HS-27A (cell line): Measurements from ENCODE around the gene HDAC4.

Experiments used
- DNase-seq: peaks from one replicate; pipeline ENCODE4 v3.0.0-alpha.2; 2012; ENCODE audit warnings: low read depth, missing footprints

Gene HDAC4

GRCh38 chr2:239200646-239201530, 199.9 kb downstream of the HDAC4 start:
- DNase-seq: no peak

- DNase-seq: no peak
Observed at GRCh38 chr2:239199041-239199768, 201.6 kb downstream of the HDAC4 start.

GRCh38 chr2:239198221-239198620, 202.6 kb downstream of the HDAC4 start:
- DNase-seq: no peak

DNA sequence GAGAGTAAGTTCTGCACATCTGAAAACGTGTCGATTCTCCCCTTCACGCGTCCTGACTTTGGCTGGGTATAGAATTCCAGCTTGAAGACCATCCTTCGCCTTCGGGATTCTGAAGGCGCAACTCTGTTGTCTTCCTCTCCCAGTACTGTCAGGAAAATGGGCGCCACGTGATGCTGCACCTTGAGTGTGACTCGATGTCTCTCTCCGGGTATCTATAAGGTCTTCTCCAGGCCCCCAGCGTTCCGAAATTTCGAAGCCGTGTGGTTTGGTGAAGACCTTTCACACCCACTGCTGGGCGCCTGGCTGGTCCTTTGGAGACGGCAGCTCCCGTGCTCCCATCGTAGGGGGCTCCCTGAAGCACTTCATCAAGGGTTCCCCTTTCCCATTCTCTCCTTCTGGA, 203.7 kb downstream of the HDAC4 start:
- DNase-seq: no peak

DNA sequence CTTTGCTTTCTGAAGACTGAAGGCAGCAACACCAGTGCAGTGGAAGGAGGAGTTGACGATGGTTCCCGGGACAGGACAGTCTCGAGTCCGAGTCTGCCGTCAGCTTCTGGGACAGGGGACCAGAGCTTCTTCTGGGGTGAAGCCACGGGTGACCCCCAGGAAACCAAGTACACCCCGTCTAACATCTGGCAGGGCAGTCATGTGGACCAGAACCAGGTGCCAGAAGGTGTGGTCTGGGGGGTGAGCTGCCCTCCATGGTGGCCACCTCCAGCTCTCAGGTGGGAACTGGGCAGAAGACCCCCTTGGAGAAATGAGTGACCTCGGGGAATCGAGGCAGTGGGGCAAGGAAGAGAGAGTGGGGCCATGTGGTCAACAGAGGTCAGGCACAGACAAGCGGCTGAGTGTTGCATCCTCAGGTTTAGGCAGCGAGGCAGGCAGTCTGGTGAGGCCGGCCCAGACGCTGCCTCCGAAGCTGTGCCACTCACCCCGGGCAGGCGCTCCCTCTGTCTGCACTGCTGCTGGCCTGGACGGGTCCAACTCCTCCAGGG, 204.3 kb downstream of the HDAC4 start:
- DNase-seq: no peak

DNA sequence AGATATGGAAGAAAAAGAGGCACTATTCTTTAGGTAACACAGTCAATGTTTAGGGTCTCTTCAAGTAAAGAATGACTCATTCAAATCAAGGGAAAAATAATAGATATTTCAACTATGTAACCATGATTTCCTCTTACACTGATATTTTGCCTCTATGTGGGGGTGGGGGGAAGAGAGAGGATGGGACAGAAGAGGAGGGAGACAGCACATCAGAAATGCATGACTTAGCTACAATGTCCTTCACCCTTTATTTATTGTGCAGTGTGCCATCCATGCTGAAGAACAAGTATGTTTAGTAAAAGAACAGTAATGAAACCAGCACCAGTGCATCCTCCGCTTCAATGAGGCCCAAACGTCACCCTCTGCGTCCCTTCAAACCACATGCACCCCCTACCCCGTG, 204.8 kb downstream of the HDAC4 start:
- DNase-seq: no peak

GRCh38 chr2:239195318-239195871, 205.4 kb downstream of the HDAC4 start:
- DNase-seq: no peak

DNA sequence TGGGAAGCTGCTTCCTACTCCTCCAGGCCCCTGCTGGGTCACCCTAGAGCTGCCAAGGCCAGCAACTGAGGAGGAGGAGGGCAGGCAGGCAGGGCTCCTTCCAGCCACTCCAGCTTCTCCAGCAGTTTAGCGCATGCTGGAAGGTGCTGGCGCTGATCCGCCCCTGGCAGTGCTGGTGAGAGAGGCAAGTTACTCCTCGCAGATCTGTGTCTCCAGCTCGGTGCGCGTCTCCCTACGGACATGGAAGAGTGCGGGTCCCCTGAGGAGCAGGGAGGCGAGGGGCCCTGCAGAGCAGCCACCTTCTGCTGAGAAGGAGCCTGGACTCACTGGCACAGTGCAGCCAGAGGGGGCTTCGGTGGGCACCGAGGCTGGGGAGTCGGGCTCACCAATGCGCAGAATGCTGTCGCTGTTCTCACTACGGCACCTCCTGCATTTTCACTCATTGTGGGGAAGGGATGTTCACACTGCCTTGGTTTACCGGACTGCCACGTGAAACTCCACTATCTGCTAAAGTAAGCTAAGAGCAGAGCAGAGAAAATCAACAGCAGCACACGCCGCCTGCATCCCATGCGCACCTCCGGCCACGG, 206.0 kb downstream of the HDAC4 start:
- DNase-seq: no peak

DNA sequence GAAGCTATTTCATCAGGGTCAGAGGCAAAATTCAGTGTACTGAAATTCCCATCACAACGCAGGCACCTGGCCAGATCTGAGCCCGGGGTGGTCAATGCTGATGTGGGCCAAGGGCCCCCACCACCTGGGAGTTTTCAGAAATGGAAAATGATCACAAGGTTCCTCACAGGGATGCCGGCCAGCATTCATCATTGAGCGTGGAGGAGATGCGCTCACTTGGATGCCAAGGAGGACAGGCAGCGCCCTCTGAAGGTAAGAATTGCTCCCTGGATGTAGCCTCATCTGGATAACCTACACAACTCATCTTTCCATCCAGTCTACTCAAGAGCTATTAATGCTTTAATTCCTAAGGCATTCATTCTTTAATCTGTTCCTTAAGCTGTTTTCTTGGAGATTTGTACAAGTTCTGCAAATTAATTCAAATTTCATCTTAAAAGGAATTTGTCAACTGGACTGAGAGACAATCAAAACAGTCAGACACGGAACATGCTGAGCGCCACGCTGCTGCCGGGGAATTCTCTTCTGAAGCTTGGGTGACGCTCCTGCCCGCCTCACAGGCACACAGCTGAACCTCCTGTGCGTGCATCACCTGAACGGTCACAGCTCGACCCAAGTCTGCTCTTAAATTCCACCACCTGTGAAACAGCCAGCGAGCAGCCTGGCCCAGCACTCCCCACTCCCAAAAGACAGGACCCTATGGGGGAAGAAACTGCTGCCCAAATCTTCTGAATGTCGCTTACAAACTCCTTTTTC, 206.7 kb downstream of the HDAC4 start:
- no peak for DNase-seq

- no peak for DNase-seq
Observed at GRCh38 chr2:239193401-239193811, 207.4 kb downstream of the HDAC4 start.

DNA sequence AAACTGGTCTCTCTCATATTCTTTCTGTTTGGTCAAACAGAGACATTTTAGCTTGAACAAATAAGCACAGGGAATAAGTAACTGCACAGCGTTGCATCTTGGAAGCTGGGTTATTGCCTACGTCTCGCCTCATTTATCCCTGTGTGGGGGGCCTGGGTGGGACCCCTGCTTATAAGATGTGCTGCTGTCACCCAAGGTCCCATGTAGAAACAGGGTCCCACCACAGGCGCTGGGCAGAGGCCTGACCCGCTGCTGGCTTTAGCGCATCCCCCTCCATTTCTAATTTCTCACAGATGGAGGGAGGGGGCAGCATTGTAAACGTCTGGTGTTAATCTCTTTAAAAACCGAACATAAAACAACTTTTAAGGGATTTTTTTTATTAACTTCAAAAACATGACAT, 207.8 kb downstream of the HDAC4 start:
- DNase-seq: no peak

GRCh38 chr2:239192456-239192855, 208.4 kb downstream of the HDAC4 start:
- no peak for DNase-seq

DNA sequence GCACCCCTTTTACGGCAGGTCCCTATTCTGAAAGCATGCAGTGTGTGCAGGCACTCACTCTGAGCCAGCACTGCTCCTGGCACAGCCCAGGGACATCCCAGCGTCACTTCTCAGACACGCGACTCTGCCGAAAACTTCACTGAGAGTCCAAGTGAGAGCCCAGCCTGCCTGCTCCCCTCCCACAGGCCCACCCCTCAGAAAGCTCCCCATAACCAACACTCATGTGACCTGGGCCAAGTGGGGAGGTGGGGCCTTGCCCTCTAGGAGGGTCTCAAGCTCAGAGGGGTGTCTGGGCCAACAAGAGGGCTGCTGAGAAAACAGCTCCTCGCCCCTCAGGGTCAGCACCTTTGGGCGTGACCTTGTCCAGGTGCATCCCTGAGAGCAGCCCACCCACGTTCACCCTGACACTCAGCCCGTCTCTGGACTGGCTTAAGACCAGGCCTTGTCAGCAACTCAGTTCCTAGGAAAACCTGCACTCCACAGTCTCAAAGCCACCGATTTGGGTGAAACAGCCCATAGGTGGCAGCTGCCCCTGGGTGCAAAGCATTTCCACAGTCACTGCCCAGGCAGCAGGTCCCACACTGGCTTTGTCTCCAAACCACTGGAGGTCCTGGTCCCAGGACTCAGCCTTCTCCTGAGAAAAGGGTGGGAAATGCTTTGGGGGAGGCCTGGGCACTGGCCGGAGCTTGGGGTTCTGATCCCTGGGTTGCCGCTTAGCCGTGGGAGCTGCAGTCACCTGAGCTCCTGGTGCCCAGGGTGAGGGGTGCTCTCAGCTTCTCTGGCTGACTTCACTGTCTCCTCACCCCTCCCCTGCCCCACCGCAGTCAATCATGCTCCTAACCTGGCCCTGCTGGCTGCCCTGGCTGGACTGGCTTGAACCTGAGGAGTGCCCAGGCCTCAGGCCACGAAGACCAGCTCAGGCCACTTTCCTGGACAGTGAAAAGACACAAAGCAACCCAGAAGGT, 209.6 kb downstream of the HDAC4 start:
- DNase-seq: no peak

DNA sequence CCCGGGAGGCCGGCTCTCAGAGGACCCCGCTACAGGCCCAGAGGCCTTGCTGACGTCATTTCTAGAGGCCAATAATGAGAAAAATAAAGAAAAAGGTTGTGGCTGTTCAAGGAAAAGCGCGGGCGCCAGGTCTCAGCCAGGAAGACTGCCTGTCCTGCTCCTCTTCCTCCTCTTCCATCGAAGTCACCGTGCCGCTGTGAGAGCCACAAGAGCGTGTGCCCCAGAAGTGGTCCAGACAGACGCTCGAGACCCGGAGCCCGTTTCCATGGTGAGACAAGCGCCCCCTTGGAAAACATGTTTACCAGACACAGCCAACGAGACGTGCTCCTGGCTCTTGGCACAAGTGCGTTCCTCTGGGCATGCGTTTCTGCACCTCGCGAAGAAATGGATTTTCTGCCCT, 210.5 kb downstream of the HDAC4 start:
- DNase-seq: no peak

DNA sequence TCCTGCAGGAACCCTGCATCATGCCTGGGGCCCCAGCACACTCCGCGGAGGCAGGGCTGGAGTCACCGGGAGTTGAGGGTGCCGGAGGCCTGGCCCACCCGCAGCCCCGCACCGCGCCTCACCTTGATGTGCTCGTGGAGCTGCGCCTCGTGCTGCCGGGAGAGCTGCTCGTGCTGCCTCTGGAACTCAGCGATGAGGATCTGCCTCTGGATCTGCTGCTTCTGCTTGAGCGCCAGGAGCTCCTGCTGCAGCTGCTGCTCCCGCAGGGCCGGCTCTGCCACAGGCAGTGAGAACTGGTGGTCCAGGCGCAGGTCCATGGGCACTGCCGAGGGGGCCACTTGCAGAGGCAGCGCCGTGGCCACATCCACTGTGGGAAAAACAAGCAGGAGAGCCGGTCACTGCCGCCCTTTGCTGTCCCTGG, 211.1 kb downstream of the HDAC4 start:
- DNase-seq: no peak

DNA sequence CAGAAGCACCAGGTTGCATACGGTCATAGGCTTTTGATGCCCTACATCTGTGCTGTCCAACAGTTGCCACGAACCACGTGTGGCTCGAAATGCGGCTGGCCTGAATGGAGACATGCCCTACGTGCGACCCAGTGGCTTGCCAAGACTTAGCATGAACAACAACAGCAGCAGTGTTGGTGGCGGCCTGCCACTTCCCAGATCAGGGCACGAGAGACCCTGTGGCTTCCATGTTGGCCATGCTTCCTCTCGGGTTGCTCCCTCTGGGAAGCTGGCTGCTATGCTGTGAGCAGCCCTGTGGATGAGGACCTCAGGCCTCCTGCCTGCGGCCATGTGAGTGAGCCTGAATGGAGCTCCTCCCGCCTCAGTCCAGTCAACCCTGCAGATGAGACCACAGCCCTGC, 212.3 kb downstream of the HDAC4 start:
- DNase-seq: no peak

DNA sequence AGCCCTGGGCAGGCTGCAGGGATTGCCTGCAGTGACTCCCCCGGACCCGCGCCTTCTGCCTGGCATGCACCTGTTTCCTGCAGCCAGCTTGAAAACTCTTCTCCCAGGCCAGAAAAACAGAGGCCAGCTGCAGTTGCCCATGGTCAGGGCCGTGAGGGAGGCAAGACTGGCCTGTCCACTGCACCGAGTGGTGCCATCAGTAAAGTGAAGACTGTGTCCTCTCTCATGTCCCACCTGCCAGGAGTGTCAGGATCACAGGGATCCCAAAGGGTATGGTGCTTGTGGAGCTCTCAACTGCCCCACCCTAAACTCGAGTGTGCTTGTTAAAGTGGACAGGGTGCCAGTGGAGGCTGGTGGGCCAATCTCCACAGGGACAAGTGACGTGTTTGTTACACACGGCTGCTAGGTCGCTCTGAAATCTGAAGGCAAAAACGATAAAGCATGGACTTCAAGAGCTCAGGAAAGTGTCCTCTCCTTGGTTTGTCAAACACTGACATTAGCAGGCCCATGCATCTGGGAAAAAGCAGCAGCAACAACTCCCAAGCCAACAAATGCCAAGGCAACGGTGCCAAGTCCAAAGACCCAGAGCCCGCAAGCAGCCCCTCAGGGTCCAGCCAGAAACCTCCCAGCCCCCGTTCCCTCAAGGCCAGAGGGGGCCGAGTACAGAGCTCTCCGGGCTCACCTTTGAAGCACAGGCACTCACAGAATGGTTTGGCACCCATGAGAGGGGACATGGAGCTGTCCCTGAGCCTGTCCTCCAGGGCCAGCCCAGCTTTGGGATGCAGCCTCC, 213.2 kb downstream of the HDAC4 start:
- no peak for DNase-seq

GRCh38 chr2:239186516-239187357, 214.1 kb downstream of the HDAC4 start:
- DNase-seq: no peak
